Fibroblast of lung (primary cell): ENCODE data around the gene AKTIP. TPM values are rescaled to one million over a fixed set of nuclear protein-coding genes. Genes with fewer than 3 reads are reported as not detected.

Source experiments
- DNase-seq, 2 donors: peaks; one replicate each; pipeline versions ENCODE4 v3.0.0 to v3.0.0-alpha.2; 2010; ENCODE audit warnings: low read depth in 2 of 2
- H2AFZ ChIP-seq: 2 replicates; pipeline ENCODE4 v1.5.1; 2012; ENCODE audit warnings: low read length, control low read depth, inconsistent platforms
- H3K27ac ChIP-seq: 2 replicates; pipeline ENCODE4 v1.5.1; 2011; ENCODE audit warnings: low read length, control low read depth; ENCODE audit not compliant: insufficient read depth
- H3K27me3 ChIP-seq: 2 replicates; pipeline ENCODE4 v1.5.1; 2011; ENCODE audit warnings: mild to moderate bottlenecking, low read length; ENCODE audit not compliant: control insufficient read depth, insufficient read depth
- H3K36me3 ChIP-seq: 2 replicates; pipeline ENCODE4 v1.5.1; 2011; ENCODE audit warnings: low read length; ENCODE audit not compliant: control insufficient read depth, insufficient read depth
- H3K4me1 ChIP-seq: 2 replicates; pipeline ENCODE4 v1.5.1; 2011; ENCODE audit warnings: low read length; ENCODE audit not compliant: control insufficient read depth, insufficient read depth; ENCODE audit errors: extremely low read depth
- H3K4me2 ChIP-seq: 2 replicates; pipeline ENCODE4 v1.5.1; 2011; ENCODE audit warnings: low read length, control low read depth; ENCODE audit not compliant: insufficient read depth; ENCODE audit errors: extremely low read depth
- H3K4me3 ChIP-seq, 4 experiments: fragments of 200-600 bp in 1 of 4; sonication (generic) in 1 of 4; replicated peaks in 1 of 4; 2 replicates each; pipeline ENCODE4 v1.5.1; 2011 to 2016; ENCODE audit warnings: low read length in 4 of 4, low read depth in 3 of 4, mild to moderate bottlenecking in 3 of 4, control low read depth in 2 of 4, inconsistent platforms in 1 of 4, mixed read lengths in 1 of 4; ENCODE audit not compliant: insufficient read depth in 1 of 4; ENCODE audit errors: control extremely low read depth in 1 of 4
- H3K79me2 ChIP-seq: 2 replicates; pipeline ENCODE4 v1.5.1; 2012; ENCODE audit warnings: mild to moderate bottlenecking, low read length, inconsistent platforms; ENCODE audit not compliant: control insufficient read depth, insufficient read depth
- H3K9ac ChIP-seq: 2 replicates; pipeline ENCODE4 v1.5.1; 2011; ENCODE audit warnings: mild to moderate bottlenecking, low read length, control low read depth; ENCODE audit not compliant: insufficient read depth
- H3K9me3 ChIP-seq: 2 replicates; pipeline ENCODE4 v1.5.1; 2012; ENCODE audit warnings: low read depth, low read length; ENCODE audit not compliant: control insufficient read depth, insufficient read depth
- H4K20me1 ChIP-seq: 2 replicates; pipeline ENCODE4 v1.5.1; 2011; ENCODE audit warnings: low read length; ENCODE audit not compliant: control insufficient read depth, insufficient read depth; ENCODE audit errors: extremely low read depth
- CTCF ChIP-seq, 2 donors: IDR thresholded peaks in 1 of 2; conservative IDR thresholded peaks in 1 of 2; 1 replicate in 1 of 2; 2 replicates in 1 of 2; pipeline ENCODE4 v1.5.1; 2011 to 2012; ENCODE audit warnings: low read length in 2 of 2, control low read depth in 1 of 2, inconsistent platforms in 1 of 2, low read depth in 1 of 2, mild to moderate bottlenecking in 1 of 2
- EZH2 ChIP-seq: IDR thresholded peaks from 2 replicates; pipeline ENCODE4 v1.5.1; 2012; ENCODE audit warnings: low read length, control low read depth, mild to moderate bottlenecking; ENCODE audit errors: missing control alignments
- polyA plus RNA-seq, 2 donors: library from polyadenylated mRNA; depleted of rRNA in 1 of 2; stranded (reverse) in 1 of 2; unstranded in 1 of 2; fragments of >200 nt; gene quantifications; 2 replicates each; pipeline ENCODE4 v1.2.1, GENCODE V29; 2011 to 2012; ENCODE audit warnings: missing spikeins in 1 of 2
- total RNA-seq: library from RNA; depleted of rRNA; stranded (reverse); fragments of >200 nt; gene quantifications from 2 replicates; pipeline ENCODE4 v1.2.1, GENCODE V29; 2014

Gene AKTIP
- total and polyA plus RNA-seq, 2 donors (not counting 1 experiment from before 2014, with no cell fraction given): 21.3 to 28.0 TPM

- H3K36me3 ChIP-seq: peaks cover 4% of the 10 kb centered on the region
- no peaks in the 10 kb centered on the region for H3K9me3 ChIP-seq
- TF ChIP-seq CTCF (conservative IDR thresholded peaks at IDR 0.05 in 1 of 2, IDR thresholded peaks at IDR 0.05 in 1 of 2; ENCODE audit: low read depth in 1 of 2, low read length in 2 of 2) (no peak), EZH2 (no peak)
- no peak overlapping the region for H3K9ac ChIP-seq
- no peak overlapping the region for H3K4me3 ChIP-seq
- no peak overlapping the region for H3K27ac ChIP-seq
- no peak for DNase-seq
- no peak overlapping the region for H2AFZ ChIP-seq
- H3K4me1 ChIP-seq: no peaks in the 10 kb centered on the region
- no peaks in the 10 kb centered on the region for H3K79me2 ChIP-seq
- no peaks in the 10 kb centered on the region for H4K20me1 ChIP-seq
- no peak overlapping the region for H3K4me2 ChIP-seq
- H3K27me3 ChIP-seq: no peaks in the 10 kb centered on the region
Observed at GRCh38 chr16:53456625-53457024, 46.4 kb downstream of the AKTIP start.

- H3K9ac ChIP-seq: no peak overlapping the region
- no peak overlapping the region for H3K4me2 ChIP-seq
- no peak overlapping the region for H3K27ac ChIP-seq
- no peak for TF ChIP-seq CTCF (conservative IDR thresholded peaks at IDR 0.05 in 1 of 2, IDR thresholded peaks at IDR 0.05 in 1 of 2; ENCODE audit: low read depth in 1 of 2, low read length in 2 of 2)
- TF ChIP-seq EZH2: no peak
- H3K4me3 ChIP-seq: no peak overlapping the region
- H3K36me3 ChIP-seq: peaks cover 2% of the 10 kb centered on the region
- H4K20me1 ChIP-seq: no peaks in the 10 kb centered on the region
- no peak overlapping the region for H2AFZ ChIP-seq
- no peaks in the 10 kb centered on the region for H3K27me3 ChIP-seq
- H3K4me1 ChIP-seq: no peaks in the 10 kb centered on the region
- H3K9me3 ChIP-seq: no peaks in the 10 kb centered on the region
- no peak for DNase-seq
- no peaks in the 10 kb centered on the region for H3K79me2 ChIP-seq
Observed at GRCh38 chr16:53453928-53454327, 49.1 kb downstream of the AKTIP start.

- Histone ChIP-seq H3K9me3 (no peaks in the 10 kb centered on the region), H2AFZ (no peak overlapping the region), H3K9ac (no peak overlapping the region), H4K20me1 (no peaks in the 10 kb centered on the region), H3K4me3 (no peak overlapping the region), H3K4me1 (no peaks in the 10 kb centered on the region), H3K4me2 (no peak overlapping the region), H3K27ac (no peak overlapping the region), H3K79me2 (no peaks in the 10 kb centered on the region), H3K27me3 (no peaks in the 10 kb centered on the region), H3K36me3 (peaks cover 2% of the 10 kb centered on the region)
- TF ChIP-seq CTCF (conservative IDR thresholded peaks at IDR 0.05 in 1 of 2, IDR thresholded peaks at IDR 0.05 in 1 of 2; ENCODE audit: low read depth in 1 of 2, low read length in 2 of 2) (no peak), EZH2 (no peak)
- DNase-seq: no peak
Observed at GRCh38 chr16:53449816-53450517, 53.0 kb downstream of the AKTIP start.
